CD4-positive, alpha-beta T cell treated with Interleukin-10 for 1 hour (primary cell): ENCODE results near the gene ACTG2.
"Not testable (repeated sequence)": the region's sequence is repeated elsewhere in the genome, so short reads cannot be mapped to it uniquely, and the experiment has no call there.

ENCODE experiments used
- DNase-seq: peaks from one replicate; pipeline ENCODE4 v3.0.0-alpha.2; 2020

Gene ACTG2

DNA sequence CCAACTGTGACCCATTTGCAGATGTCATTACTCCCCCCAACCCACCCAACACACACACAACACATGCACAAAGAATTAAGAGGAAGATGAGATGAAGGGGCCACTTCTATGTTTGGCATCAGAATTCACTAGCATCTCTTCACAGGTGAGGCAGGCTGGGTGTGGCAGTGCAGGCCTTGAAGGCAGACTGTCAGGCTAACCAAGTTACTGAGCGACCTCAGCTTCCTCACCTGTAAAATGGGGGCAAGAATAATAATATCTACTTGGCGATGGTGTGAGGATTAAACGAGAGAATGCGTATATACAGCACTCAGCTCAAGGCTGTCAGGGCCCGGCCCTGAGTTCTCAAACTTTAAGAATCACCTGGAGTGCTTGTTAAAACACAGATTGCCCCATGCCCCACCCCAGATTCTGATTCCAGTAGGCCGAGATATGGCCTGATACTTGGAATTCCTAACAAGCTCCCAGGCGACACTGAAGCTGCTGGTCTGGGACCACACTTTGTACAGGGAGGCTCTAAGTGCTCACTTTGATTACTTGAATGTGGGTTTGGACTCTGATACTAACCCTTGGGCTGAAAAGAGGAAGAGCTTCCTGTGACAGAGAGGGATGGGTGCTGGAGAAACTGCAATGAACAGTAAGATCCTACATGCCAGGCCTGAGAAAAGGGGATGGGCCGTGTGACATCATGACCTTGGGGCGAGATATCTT, 1.1 kb downstream of the ACTG2 start:
- no peak for DNase-seq

DNA sequence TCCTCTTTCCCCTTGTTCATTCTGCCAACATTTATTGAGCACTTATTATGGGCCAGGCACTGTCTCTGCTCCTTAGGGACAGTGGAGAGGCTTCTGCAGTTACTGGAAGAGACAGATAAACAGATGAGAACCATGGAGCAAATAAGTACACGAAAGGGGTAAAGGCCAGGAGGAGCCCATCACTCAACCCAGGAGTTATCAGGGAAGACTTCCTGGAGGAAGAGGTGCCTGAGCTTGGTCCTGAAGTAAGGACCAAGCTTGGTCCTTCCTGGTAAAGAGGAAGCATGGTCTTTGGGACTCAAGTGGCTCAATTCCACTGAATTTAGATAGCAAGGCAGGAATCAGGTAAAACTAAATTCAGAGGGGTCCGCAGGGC, 1.7 kb downstream of the ACTG2 start:
- no peak for DNase-seq

DNA sequence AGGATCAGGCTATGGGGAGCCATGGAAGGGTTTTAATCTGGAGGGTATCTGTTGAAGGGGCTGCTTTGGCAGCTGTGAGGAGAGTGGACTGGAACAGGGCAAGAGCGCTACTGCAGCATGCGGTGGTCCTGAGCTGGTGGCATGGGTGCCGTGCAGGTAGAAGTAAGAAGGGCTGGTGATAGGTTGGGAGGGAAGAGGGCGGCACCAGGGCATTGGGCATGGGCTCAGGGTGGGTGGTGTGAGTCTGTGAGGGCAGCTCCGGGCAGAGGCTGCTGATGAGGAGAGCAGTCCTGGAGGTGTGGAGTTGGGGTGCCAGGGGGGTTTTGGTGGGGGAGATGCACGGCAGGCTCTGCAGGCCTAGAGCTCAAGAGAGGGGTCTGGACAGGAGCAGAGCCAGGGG, 2.1 kb downstream of the ACTG2 start:
- DNase-seq = no peak

DNA sequence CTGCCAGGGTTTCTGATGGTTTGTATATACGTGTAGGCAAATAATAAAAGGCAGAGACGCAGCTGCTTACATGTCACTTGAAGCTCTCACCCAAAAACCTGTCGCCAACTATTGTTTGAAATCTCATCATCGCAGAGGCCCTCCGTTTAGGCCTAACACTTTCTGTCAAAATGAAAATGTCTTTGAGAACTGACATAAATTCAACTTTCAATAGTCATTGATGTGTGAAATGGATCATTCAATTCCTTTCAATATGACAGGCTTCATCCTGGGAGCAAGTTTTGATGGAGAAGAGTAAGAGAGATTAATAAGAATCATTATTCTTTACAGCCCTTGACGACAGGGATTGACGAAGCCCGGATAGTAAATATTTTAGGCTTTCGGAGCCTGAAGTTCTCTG, 2.7 kb downstream of the ACTG2 start:
- no peak for DNase-seq

GRCh38 chr2:73896362-73897239, 3.8 kb downstream of the ACTG2 start:
- peak; percentile 24 for DNase-seq

DNA sequence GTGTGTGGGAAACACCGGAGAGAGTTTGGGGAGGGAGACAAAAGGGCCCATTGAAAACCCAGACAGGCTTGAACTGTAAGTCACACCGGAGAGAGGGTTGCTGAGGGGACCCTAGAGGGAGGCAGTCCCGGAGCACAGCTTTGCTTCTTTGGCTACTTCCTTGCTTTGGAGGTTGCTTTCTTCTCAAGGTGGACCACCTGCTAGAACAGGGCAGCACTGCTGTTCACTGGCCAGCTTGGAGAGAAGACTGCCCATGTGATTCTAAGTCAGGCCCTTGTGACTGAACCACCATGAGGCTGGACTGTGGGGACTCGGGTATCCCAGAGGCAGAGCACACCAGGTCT, 4.4 kb downstream of the ACTG2 start:
- DNase-seq = no peak

- DNase-seq = no peak
These were observed 5.1 kb downstream of the ACTG2 start for GRCh38 chr2:73897934-73898333.

DNA sequence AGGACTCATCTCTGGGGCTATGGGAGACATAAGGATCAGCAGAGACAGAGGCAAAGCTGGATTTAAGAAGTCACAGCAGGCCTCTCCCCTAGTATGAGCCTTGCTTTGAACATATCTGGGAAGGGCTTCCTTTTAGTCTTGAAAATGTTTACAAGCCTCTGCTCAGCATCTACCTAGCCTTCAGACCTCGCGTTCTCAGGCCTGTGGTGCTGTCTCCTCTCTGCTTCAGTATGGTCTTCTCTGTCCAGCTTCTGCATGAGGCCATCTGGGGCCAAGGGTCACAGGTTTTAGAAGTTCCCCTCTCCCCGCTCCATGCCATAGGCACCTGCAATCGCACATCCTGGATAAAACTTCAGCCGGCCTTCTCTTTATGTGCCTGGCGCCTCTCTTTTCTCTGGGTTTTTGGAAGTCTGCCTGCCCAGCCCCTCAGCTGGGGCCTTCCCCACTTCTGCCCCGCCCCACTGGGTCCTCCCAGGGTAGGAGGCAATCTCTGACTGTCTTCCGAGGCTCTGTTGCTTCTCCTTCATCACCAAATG, 7.1 kb downstream of the ACTG2 start:
- no peak for DNase-seq

- DNase-seq = no peak
These were observed 8.3 kb downstream of the ACTG2 start for GRCh38 chr2:73901143-73901542.

DNA sequence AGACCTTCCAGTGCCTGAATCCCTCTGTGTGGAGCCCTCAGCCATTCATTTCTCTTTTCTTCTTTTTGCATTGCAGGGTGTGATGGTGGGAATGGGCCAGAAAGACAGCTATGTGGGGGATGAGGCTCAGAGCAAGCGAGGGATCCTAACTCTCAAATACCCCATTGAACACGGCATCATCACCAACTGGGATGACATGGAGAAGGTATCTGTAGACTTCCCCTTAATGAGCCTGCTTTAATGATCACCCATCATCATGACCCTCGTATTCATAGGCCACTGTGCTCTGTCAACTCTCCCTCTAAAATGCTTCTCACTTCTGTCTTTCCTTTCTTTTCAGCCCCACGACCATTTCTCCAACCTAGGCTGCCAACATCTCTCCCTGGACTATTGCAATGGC, 9.5 kb downstream of the ACTG2 start:
- DNase-seq = no peak

- DNase-seq = no peak
These were observed 10.5 kb downstream of the ACTG2 start for GRCh38 chr2:73903313-73903712.

- not testable (repeated sequence) for DNase-seq
These were observed 11.3 kb downstream of the ACTG2 start for GRCh38 chr2:73903949-73904613.

DNA sequence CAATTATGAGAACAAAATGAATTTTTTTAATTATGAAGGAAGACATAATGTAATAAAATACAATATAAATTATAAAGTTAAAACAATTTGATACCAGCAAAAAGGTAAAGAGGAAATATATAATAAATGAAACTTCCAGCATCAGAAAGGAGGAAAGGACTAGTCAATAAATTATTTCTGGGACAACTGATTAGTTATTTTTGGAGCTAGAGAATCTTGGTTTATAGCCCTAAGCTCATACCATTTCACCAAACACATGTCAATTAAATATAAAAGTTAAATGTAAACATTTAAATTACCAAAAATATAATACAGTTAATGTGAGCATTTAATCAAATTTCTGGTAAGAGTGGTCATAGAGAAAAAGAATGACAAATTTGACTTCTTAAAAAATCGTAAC, 12.1 kb downstream of the ACTG2 start:
- no peak for DNase-seq

DNA sequence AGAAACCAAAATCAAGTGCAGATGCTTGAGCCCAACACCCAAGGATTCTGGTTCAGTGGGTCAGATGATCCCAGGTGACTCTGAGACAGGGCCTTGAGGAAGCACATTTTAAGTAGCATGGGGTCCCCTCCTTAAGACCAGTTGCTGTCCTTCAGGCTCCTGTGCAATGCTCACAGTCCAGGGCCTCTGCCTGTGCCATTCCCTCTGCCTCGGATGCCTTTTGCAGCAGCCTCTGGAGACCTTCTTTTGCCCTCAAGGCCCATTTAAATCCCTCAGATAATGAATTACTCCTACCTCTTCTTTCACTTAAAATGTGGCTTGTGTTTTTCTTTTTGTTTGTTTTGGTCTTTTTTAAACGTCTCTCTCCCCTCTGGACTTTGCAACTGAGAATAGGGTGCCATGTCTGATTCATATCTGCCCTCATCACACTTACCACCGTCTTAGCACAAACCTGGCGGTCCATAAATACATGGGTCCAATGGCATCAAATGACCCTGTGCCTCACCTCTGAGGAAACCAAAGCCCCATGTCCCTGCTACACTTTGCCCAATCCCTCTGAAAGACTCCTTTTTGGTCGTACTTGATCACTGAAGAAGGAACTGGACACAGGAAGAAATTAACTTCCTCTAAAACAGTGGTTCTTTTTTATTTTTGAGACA, 14.2 kb downstream of the ACTG2 start:
- DNase-seq = no peak

GRCh38 chr2:73907840-73908452, 15.1 kb downstream of the ACTG2 start:
- DNase-seq = peak; percentile 68

DNA sequence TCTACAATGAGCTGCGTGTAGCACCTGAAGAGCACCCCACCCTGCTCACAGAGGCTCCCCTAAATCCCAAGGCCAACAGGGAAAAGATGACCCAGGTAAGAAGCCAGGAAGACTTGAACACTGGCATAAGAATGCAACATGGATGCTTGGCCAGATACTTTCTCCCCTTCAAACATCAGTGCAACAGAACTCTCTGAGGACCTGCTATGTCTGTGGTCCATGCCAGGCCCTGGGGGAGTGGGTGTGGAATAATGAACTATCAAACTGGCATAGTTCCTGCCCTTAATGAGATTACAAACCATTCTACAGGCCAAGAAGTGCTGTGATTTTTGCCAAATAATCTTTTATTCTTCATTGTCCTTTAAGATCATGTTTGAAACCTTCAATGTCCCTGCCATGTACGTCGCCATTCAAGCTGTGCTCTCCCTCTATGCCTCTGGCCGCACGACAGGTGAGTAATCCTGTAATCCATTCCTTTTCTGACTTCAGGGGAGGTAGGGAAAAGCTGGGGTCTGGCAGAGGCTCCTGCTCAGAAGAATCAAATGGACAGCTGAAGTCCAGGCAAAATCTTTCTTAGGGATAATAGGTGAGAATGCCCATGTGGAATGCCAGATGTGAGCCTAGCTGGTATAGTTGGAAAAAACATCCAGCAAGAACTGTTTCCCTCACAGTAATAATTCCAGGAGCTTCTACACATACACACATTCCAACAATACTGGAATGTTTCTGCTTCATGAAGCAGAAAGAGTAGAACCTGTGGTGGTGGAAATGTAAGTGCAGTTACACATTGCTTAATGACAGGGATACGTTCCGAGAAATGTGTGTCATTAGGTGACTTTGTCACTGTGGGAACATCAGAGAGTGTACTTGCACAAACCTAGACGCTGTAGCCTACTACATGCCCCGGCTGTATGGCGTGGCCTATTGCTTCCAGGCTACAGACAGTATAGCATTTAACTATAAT, 16.2 kb downstream of the ACTG2 start:
- no peak for DNase-seq

DNA sequence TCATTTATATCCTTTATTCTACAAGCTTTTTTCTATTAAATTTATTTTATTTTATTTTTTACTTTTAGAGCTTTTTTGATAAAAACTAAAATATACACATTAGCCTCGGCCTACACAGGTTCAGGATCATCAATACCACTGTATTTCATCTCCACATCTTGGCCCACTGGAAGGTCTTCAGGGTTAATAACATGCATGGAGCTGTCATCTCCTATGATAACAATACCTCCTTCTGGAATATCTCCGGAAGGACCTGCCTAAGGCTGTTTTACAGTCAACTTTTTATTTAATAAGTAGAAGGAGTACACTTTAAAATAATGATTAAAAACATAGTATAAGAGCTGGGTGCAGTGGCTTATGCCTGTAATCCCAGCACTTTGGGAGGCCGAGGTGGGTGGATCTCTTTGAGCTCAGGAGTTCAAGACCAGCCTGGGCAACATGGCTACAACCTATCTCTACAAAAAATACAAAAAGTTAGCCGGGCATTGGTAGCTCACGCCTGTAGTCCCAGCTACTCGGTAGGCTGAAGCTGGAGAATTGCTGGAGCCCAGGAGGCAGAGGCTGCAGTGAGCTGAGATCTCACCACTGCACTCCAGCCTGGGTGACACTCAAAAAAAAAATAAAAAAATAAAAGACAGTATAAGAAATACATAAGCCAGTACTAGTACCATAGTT, 18.2 kb downstream of the ACTG2 start:
- no peak for DNase-seq

DNA sequence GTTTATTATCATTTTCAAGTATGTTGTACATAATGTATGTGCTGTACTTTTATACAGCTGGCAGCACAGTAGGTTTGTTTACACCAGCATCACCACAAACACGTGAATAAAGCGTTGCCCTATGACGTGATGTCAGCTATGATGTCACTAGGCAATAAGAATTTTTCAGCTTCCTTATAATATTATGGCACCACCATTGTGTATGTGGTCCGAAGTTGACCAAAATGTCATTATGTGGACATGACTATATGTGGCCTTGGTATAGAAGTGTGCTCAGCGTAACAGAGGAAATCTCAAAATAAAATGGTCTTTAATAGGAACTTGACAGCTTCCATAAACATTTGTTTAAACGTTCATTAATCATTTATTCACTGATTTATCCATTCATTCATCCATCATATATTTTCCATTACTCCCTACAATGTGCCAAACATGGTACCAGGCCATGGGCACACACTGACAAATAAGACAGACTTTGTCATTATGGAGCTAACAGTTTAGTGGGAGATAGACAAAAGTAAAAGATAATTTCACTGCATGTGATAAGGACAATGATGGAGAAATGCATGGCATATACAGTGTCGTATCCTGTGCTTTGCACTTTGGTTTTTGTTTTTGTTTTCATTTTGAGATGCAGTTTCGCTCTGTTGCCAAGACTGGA, 18.9 kb downstream of the ACTG2 start:
- DNase-seq = no peak

- DNase-seq = no peak
These were observed 20.7 kb downstream of the ACTG2 start for GRCh38 chr2:73913414-73914054.

GRCh38 chr2:73914667-73915066, 21.9 kb downstream of the ACTG2 start:
- no peak for DNase-seq
